Activated CD4-positive, alpha-beta memory T cell treated with anti-CD3 and anti-CD28 coated beads, Interleukin-2, amount 10 ng/mL, durations not matched to agents 7 days and 5 days (primary cell): ENCODE measurements around the gene HS3ST6. TPM values are rescaled to one million over a fixed set of nuclear protein-coding genes. Genes with fewer than 3 reads are reported as not detected.
A peak's percentile ranks its signal among the peaks of the same experiment; 100 is the strongest.
"Not testable (repeated sequence)": the region's sequence is repeated elsewhere in the genome, so short reads cannot be mapped to it uniquely, and the experiment has no call there.

ENCODE experiments used
- CTCF ChIA-PET: fragments of 350-600 bp; sonication (Branson Sonifier 250); formaldehyde crosslinking; loops from one replicate; lab custom pipeline; 2021; ENCODE audit warnings: antibody characterized with exemption, inconsistent platforms; lab: Charles Lee
- POLR2A ChIA-PET: fragments of 350-600 bp; sonication (Branson Sonifier 250); formaldehyde crosslinking; loops from one replicate; lab custom pipeline; 2021; ENCODE audit warnings: antibody characterized with exemption; lab: Charles Lee
- DNase-seq: peaks from one replicate; pipeline ENCODE4 v3.0.0-alpha.2; 2020
- H3K27ac Mint-ChIP-seq: one replicate; pipeline ENCODE4 v1.8.0; 2021; ENCODE audit warnings: mild to moderate bottlenecking, mixed read lengths
- H3K27me3 Mint-ChIP-seq: one replicate; pipeline ENCODE4 v1.8.0; 2021; ENCODE audit warnings: mixed read lengths
- H3K36me3 Mint-ChIP-seq: one replicate; pipeline ENCODE4 v1.8.0; 2021; ENCODE audit warnings: low read depth, mixed read lengths
- H3K4me1 Mint-ChIP-seq: one replicate; pipeline ENCODE4 v1.8.0; 2021; ENCODE audit warnings: mixed read lengths
- H3K4me3 Mint-ChIP-seq: one replicate; pipeline ENCODE4 v1.8.0; 2021; ENCODE audit warnings: mild to moderate bottlenecking, mixed read lengths
- H3K9me3 Mint-ChIP-seq: one replicate; pipeline ENCODE4 v1.8.0; 2021; ENCODE audit warnings: mixed read lengths
- total RNA-seq, 2 experiments: library from RNA; stranded (reverse); gene quantifications; one replicate each; pipeline ENCODE4 v1.2.3, GENCODE V29; 2021

HS3ST6 gene
- not detected for total RNA-seq

DNA sequence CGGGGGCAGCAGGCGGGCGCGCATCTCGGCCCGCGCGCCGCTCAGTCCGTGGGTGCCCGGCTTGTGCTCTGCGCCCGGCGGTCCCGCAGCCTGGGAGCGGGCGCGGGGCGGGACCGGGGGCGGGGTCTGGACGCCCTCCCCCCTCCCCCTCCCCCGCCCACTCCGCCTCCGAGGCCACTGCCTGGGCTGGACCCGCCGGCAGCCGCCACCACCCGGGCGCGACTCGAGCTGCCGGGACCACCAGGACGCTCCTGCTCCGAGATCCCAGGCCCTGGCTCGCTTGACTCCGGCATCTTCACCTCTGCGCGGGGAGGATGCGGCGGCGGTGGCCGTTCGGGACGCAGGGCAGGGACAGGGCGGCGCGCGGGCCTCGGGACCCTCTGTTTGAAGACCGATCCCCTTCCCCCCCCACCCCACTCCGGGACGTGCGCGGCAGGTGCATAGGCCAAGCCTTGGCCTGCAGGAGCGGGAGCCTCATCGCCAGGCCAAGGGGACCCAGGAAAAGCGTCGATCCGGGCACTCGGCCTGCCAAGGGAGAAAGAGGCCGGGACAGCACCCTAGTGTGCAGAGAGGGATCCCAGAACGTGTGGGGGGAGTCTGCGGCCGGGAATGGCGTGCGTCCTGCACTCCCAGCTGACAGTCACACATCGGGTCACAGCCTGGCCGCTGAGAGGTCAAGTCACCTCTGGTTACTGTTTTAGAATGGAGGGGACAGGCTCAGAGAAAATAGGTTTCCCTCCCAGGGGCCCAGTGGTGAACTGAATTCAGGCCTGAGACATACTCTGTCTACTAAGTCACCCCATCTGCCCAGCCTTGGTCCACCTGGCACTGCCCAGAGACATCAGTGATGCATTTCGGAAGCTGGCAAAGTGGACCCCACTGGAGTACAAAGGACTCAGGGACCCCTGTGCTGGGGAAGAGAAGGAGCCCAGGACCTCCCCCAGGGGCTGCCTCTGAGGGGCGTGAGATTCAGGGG, at the start of gene HS3ST6:
Gene HS3ST6 (minus strand): TSS at position 65 of the 976 bp plus-strand sequence. CDS start 92 bp downstream, outside the sequence.
- Mint-ChIP-seq H3K4me1 (no peaks in the 10 kb centered on the region), H3K27me3 (peaks cover 60% of the 10 kb centered on the region), H3K4me3 (no peak within 1 kb of the TSS), H3K9me3 (no peaks in the 10 kb centered on the region), H3K27ac (no peak within 1 kb of the TSS), H3K36me3 (no peaks in the 10 kb centered on the region)
- POLR2A ChIA-PET, result no interaction called here
- CTCF ChIA-PET, result interaction anchor here (0.6 kb wide), 1 partner anchor 19 kb away, joined by 3 read pairs; no protein-coding TSS in a partner anchor
- no peak for DNase-seq

DNA sequence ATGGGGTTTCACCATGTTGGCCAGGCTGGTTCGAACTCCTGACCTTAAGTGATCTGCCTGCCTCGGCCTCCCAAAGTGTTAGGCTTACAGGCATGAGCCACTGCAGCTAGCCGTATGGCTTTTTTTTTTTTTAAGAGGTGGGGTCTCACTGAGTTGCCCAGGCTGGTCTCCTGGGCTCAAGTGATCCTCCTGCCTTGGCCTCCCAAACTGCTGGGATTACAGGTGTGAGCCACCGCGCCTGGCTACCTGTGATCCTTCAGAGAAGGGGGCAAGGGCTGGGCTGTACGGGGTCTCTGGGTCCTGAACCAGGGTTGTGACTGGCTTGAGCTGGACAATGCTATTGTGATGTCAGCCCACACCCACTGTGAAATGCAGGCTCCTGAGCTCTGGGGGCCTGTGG, 48.2 kb upstream of the HS3ST6 start, which contains the start of gene RNF151:
Gene RNF151 (plus strand): TSS at position 397 of the 400 bp plus-strand sequence. CDS start 26 bp downstream, outside the sequence.
- CTCF ChIA-PET, result interaction anchor here (2.2 to 2.6 kb wide), 2 partner anchors 23 to 174 kb away, joined by 10 to 12 read pairs; partner anchors contain the start of gene MSRB1

DNA sequence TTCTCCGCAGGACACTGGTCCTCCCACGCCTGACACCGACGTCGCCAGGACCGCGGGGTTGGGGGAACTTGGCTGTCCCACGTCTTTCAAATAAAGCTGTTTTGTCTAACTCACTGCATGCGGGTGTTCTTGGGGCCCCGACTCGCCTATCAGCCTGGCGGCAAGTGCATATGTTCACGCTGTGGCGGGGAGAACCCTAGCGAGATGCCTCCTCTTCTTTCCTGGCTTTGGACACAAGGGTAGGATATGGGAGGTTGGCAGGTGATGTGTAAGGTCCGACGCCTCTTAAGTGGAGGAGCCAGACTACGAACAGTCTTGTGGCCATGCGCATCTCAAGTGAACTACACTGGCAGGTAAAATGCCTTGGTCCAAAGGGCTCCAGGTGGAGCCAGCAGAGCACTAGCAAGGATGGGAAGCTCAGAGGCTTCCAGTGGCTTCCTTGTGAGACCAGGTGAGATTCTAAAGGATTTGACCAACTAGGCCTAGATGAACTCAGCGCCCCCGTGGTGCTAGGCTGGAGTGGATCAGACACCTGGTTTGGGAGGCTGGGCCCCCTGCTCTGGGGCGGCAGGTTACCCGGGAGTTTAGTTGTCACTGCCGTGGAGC, 47.3 kb upstream of the HS3ST6 start:
- DNase-seq, result no peak
- H3K36me3 Mint-ChIP-seq, result peaks cover 51% of the 10 kb centered on the region

More for the DNA sequence above, 48.2 kb upstream of the HS3ST6 start, which contains the start of gene RNF151:
- peak within 1 kb of the TSS; percentile 84 for H3K4me3 Mint-ChIP-seq
- H3K27ac Mint-ChIP-seq, result peak within 1 kb of the TSS; percentile 92
- no peaks in the 10 kb centered on the region for H3K27me3 Mint-ChIP-seq
- POLR2A ChIA-PET, result interaction anchor here (2.2 to 9.7 kb wide), 6 partner anchors 12 to 188 kb away, joined by 11 to 149 read pairs (median 33); partner anchors contain the start of genes GFER, MSRB1, NOXO1 and RPL3L
- H3K9me3 Mint-ChIP-seq, result no peaks in the 10 kb centered on the region
- H3K4me1 Mint-ChIP-seq, result peaks cover 51% of the 10 kb centered on the region
- H3K36me3 Mint-ChIP-seq, result peaks cover 43% of the 10 kb centered on the region
- DNase-seq, result no peak

DNA sequence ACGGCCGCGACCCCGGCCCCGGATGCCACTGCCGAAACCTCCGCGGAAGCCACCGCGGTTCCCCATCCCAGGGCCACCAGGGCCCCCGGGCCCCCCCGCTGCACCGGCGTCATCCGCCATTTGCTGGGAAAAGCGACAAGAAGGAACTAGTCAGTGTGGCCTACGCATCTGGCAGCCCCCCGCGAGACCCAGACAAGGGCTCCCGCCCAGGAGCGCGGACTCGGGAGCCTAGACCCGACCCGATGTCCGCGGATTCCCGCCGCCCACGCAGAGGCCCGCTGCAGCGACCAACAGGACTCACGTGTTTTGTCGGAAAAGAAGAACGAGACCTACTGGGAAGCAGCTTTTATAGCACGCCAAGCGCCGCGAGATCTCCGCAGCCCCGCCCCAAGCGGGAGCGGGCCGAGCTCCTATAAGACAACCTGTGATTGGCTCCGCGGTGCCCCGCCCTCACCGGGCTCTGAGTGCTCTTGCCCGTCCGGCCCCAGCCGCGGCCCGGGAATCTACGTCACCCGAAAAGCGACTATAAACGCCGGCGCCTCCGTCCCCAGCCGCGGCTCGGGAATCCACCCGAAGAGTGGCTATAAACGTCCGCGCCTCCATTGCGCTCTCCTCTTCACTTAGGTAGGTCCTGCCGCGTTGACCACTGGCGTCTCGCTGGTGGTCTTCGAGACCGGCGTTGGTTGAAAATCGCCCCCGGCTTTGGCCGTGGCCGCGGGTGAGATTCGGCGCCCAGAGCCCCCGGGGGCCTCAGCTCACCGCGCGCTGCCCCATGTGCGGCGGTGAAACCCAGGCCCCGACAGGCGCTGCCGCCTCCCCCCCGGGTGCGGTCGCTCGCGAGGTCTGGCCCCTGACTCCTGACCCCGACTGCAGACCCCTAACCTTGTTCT, 46.5 kb upstream of the HS3ST6 start, which contains the start of gene RPS2:
Gene RPS2 (minus strand): TSS at position 321 of the 890 bp plus-strand sequence. CDS start 201 bp downstream, at position 120.
- ChIA-PET POLR2A (interaction anchor here (0.7 to 9.7 kb wide), 32 partner anchors 9 to 1284 kb away, joined by 3 to 149 read pairs (median 6); partner anchors contain the start of genes CHTF18, ECI1, EME2 and FAHD1), CTCF (interaction anchor here (0.7 to 2.6 kb wide), 5 partner anchors 9 to 182 kb away, joined by 3 to 12 read pairs (median 4); partner anchors contain the start of genes MSRB1, NUBP2 and SPSB3)
- peak; percentile 99 for DNase-seq
- peak within 1 kb of the TSS; percentile 95 for H3K27ac Mint-ChIP-seq
- peak within 1 kb of the TSS; percentile 84 for H3K4me3 Mint-ChIP-seq
- peaks cover 53% of the 10 kb centered on the region for H3K36me3 Mint-ChIP-seq
- H3K4me1 Mint-ChIP-seq, result peaks cover 54% of the 10 kb centered on the region
- H3K9me3 Mint-ChIP-seq, result no peaks in the 10 kb centered on the region
- H3K27me3 Mint-ChIP-seq, result no peaks in the 10 kb centered on the region

More for the DNA sequence above, 47.3 kb upstream of the HS3ST6 start:
- Mint-ChIP-seq H3K9me3 (no peaks in the 10 kb centered on the region), H3K4me3 (peak overlapping the region; percentile 84), H3K4me1 (peaks cover 53% of the 10 kb centered on the region), H3K27ac (peak overlapping the region; percentile 92), H3K27me3 (no peaks in the 10 kb centered on the region)
- ChIA-PET POLR2A (interaction anchor here (0.7 to 9.7 kb wide), 24 partner anchors 8 to 1285 kb away, joined by 3 to 149 read pairs (median 9); partner anchors contain the start of genes CHTF18, EME2, FAHD1 and GFER), CTCF (interaction anchor here (0.7 to 2.6 kb wide), 5 partner anchors 10 to 183 kb away, joined by 3 to 12 read pairs (median 4); partner anchors contain the start of genes MSRB1, NUBP2 and SPSB3)

DNA sequence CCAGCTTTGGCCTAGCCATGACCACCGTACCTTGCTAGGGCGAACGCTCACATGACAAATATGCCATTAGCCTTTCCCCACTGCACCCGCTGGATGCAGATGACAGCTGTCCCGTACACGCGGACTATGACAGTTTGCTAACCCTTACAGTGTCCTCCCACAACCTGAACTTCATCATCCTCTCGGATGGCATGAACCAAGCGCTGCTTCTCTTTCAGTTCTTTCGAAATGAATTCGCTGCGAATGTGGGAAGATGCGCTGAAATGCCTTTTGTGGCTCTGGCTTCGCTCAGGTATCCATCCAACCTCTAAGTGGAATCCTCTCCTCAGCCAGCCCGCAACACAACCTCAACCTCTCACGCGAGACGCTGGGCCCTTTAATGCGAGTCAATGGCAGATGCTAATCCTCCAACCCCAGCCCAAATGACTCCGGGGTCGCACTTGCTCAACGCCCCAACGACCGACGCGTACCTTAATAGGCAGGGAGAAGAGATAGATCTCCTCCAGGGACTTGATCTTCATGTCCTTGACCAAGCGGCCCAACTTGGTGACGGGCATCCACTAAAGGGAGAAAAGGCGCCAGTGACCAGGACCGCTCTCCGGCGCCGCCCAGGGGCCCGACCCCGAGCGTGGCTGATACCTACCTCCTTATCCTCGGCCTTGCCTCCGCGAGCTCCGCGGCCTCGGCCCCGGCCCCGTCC, 45.7 kb upstream of the HS3ST6 start:
- ChIA-PET POLR2A (interaction anchor here (0.8 to 9.7 kb wide), 32 partner anchors 7 to 1284 kb away, joined by 3 to 149 read pairs (median 6); partner anchors contain the start of genes ECI1, EME2, FAHD1 and GFER), CTCF (interaction anchor here (1.0 to 2.6 kb wide), 5 partner anchors 21 to 177 kb away, joined by 3 to 12 read pairs (median 3); partner anchors contain the start of gene MSRB1)

DNA sequence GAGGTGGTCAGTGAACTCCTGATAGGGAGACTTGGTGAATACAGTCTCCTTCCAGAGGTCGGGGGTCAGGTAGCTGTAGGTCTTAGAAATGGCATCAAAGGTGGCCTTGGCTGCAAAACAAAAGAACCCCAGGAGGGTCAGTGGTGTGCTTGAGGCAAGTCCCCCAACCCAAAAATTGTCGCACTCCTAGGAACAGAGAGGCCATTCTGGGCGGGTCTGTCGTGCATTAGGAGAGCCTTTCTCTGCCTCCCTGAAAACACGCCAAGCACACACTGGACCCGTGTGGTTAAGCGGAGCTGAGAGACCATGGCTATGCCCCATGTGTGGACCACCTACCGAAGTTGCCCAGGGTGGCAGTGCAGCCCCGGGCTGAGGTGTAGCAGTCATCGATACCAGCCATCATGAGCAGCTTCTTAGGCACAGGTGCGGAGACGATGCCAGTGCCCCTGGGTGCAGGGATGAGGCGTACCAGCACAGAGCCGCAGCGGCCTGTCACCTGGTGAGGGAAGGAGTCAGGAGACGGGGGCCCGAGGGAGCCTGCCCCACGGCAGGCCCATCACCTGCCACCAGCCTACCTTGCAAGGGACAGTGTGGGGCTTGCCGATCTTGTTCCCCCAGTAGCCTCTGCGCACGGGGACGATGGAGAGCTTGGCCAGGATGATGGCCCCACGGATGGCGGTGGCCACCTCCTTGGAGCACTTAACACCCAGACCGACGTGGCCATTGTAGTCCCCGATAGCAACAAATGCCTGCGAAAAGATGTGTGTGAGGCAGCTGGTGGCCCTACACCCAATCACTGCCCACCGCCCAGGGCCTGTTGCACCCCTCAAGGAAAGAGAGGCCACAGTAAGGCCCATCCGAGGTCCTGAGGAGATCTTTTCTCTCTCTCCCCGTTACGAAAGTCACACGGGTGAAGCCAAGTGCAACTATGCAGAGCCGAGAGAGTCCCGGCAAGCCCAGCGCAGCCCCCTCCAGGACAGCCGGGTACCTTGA, 44.2 kb upstream of the HS3ST6 start:
- not testable (repeated sequence) for H3K27me3 Mint-ChIP-seq, H3K9me3 Mint-ChIP-seq, DNase-seq
- ChIA-PET CTCF (interaction anchor here (1.2 kb wide), 1 partner anchor 42 kb away, joined by 3 read pairs; no protein-coding TSS in a partner anchor), POLR2A (interaction anchor here (0.9 to 9.7 kb wide), 12 partner anchors 9 to 541 kb away, joined by 3 to 149 read pairs (median 10); partner anchors contain the start of genes EME2, GFER, MRPS34 and MSRB1)
- peaks cover 53% of the 10 kb centered on the region for H3K36me3 Mint-ChIP-seq
- H3K27ac Mint-ChIP-seq, result peak overlapping the region; percentile 95
- peaks cover 55% of the 10 kb centered on the region for H3K4me1 Mint-ChIP-seq
- H3K4me3 Mint-ChIP-seq, result peak overlapping the region; percentile 84

More for the DNA sequence above, 45.7 kb upstream of the HS3ST6 start:
- Mint-ChIP-seq H3K27me3 (no peaks in the 10 kb centered on the region), H3K9me3 (no peaks in the 10 kb centered on the region), H3K4me3 (peak overlapping the region; percentile 84), H3K27ac (peak overlapping the region; percentile 95), H3K4me1 (peaks cover 57% of the 10 kb centered on the region), H3K36me3 (peaks cover 53% of the 10 kb centered on the region)
- DNase-seq, result peak; percentile 58

DNA sequence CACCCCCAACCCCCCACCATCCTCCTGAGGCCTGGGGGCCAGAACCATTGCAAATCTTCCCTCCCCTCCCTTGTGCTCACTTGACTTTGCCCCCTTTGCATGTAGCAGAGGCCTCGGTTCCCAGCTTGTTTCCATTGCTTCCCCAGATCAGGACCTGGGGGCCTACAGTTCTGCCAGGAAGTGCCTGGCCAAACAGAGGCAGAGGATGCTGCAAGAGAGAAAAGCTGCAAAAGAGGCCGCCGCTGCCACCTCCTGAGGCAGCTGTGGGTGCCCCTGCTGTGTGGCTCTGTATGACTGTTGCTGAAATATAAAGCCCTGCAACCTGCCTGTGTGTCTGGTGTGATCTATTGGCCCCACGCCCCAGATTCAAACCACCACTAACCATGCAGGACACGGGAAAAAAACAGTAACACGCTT, 43.4 kb upstream of the HS3ST6 start:
- POLR2A ChIA-PET, result interaction anchor here (0.9 to 9.7 kb wide), 10 partner anchors 9 to 541 kb away, joined by 3 to 149 read pairs (median 6); partner anchors contain the start of genes EME2, GFER, MRPS34 and MSRB1
- peak overlapping the region; percentile 84 for H3K4me3 Mint-ChIP-seq
- DNase-seq, result peak; percentile 52
- no peaks in the 10 kb centered on the region for H3K9me3 Mint-ChIP-seq
- H3K4me1 Mint-ChIP-seq, result peaks cover 51% of the 10 kb centered on the region
- H3K27ac Mint-ChIP-seq, result peak overlapping the region; percentile 95
- CTCF ChIA-PET, result no interaction called here
- H3K36me3 Mint-ChIP-seq, result peaks cover 51% of the 10 kb centered on the region
- H3K27me3 Mint-ChIP-seq, result peaks cover 2% of the 10 kb centered on the region

DNA sequence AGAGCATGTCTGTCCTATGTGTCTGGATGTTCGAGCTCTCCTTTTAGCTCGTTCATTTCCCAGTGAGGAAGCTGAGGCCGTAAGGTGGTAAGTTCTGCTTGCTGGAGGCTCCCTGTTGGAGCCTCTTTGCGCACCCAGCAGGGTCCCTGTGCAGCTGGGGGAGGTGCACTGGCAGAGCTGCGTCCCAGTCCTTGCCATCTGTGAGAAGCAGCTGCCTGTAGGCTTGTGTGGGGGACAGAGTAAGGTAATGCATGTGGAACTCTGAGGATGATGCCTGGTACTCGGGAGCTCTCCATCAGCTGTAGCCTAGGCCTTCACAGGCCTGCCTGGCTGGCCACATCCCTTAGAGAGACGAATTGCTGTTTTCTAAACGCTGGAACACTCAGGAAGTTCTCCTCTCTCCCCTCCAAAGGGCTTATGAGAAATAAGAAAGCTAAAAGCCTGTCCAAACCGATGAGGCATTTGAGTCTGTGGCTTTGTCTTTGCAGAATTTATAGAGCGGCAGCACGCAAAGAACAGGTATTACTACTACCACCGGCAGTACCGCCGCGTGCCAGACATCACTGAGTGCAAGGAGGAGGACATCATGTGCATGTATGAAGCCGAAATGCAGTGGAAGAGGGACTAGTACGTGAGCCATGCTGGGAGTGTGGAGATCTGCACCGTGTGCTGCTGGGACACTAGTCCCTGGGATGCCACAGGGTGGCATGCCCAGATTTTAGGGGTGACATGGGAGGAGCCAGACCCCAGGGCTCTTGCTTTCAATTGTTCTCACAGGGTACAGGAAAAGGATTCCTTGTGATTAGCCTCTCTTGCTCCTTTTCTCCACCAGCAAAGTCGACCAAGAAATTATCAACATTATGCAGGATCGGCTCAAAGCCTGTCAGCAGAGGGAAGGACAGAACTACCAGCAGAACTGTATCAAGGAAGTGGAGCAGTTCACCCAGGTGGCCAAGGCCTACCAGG, 42.7 kb upstream of the HS3ST6 start:
- Mint-ChIP-seq H3K4me1 (peaks cover 49% of the 10 kb centered on the region), H3K9me3 (no peaks in the 10 kb centered on the region), H3K4me3 (peak overlapping the region; percentile 84), H3K27me3 (peaks cover 2% of the 10 kb centered on the region), H3K27ac (peak overlapping the region; percentile 95), H3K36me3 (peaks cover 51% of the 10 kb centered on the region)
- POLR2A ChIA-PET, result interaction anchor here (0.6 to 9.7 kb wide), 20 partner anchors 8 to 540 kb away, joined by 3 to 149 read pairs (median 3); partner anchors contain the start of genes FAHD1, GFER, MSRB1 and NOXO1
- CTCF ChIA-PET, result interaction anchor here (0.8 to 1.7 kb wide), 4 partner anchors 8 to 180 kb away, joined by 3 to 9 read pairs (median 4); partner anchors contain the start of genes MSRB1 and TBL3
- DNase-seq, result peak; percentile 54
